H9 (cell line): ENCODE measurements around the gene MOV10. TPM values are rescaled to one million over a fixed set of nuclear protein-coding genes. Genes with fewer than 3 reads are reported as not detected.

Experiments used
- DNase-seq: peaks from one replicate; pipeline ENCODE4 v3.0.0-alpha.2; 2017
- H2AFZ ChIP-seq: one replicate; pipeline ENCODE4 v1.6.1; 2013; ENCODE audit warnings: mild to moderate bottlenecking, low read length, control low read depth, moderate library complexity
- H2AK5ac ChIP-seq: 2 replicates; pipeline ENCODE4 v1.6.1; 2013; ENCODE audit warnings: low read length, control low read depth, mixed read lengths; ENCODE audit not compliant: insufficient read length
- H2BK120ac ChIP-seq: one replicate; pipeline ENCODE4 v1.6.1; 2013; ENCODE audit warnings: low read depth, mild to moderate bottlenecking, low read length, control low read depth, inconsistent platforms; ENCODE audit not compliant: poor library complexity, severe bottlenecking
- H2BK12ac ChIP-seq: 2 replicates; pipeline ENCODE4 v1.6.1; 2013; ENCODE audit warnings: low read length, control low read depth, mixed read lengths, low read depth; ENCODE audit not compliant: insufficient read length
- H2BK15ac ChIP-seq: 2 replicates; pipeline ENCODE4 v1.6.1; 2013; ENCODE audit warnings: low read depth, low read length, control low read depth
- H2BK20ac ChIP-seq: one replicate; pipeline ENCODE4 v1.6.1; 2013; ENCODE audit warnings: low read depth, mild to moderate bottlenecking, low read length, control low read depth, inconsistent platforms; ENCODE audit not compliant: poor library complexity, severe bottlenecking
- H2BK5ac ChIP-seq: 2 replicates; pipeline ENCODE4 v1.6.1; 2013; ENCODE audit warnings: low read length, control low read depth, mixed read lengths; ENCODE audit not compliant: insufficient read length
- H3K14ac ChIP-seq: 2 replicates; pipeline ENCODE4 v1.6.1; 2013; ENCODE audit warnings: low read length, control low read depth; ENCODE audit not compliant: insufficient read depth
- H3K18ac ChIP-seq: 2 replicates; pipeline ENCODE4 v1.6.1; 2013; ENCODE audit warnings: low read depth, mild to moderate bottlenecking, mixed read lengths, low read length, control low read depth; ENCODE audit not compliant: insufficient read length
- H3K23ac ChIP-seq: 2 replicates; pipeline ENCODE4 v1.6.1; 2013; ENCODE audit warnings: low read length, control low read depth, mixed read lengths, low read depth; ENCODE audit not compliant: insufficient read length
- H3K23me2 ChIP-seq: 2 replicates; pipeline ENCODE4 v1.6.1; 2013; ENCODE audit warnings: low read depth, mild to moderate bottlenecking, mixed read lengths, low read length, control low read depth; ENCODE audit not compliant: insufficient read length, poor library complexity, severe bottlenecking
- H3K27ac ChIP-seq: 2 replicates; pipeline ENCODE4 v1.5.1; 2013; ENCODE audit warnings: low read length, control low read depth, mixed read lengths, low read depth; ENCODE audit not compliant: insufficient read length
- H3K27me3 ChIP-seq: 2 replicates; pipeline ENCODE4 v1.6.1; 2013; ENCODE audit warnings: low read length, control low read depth, inconsistent platforms; ENCODE audit not compliant: insufficient read depth
- H3K4ac ChIP-seq: 2 replicates; pipeline ENCODE4 v1.6.1; 2013; ENCODE audit warnings: low read depth, mild to moderate bottlenecking, control low read depth, inconsistent platforms, low read length, moderate library complexity
- H3K4me1 ChIP-seq: 2 replicates; pipeline ENCODE4 v1.6.1; 2013; ENCODE audit warnings: low read length, control low read depth, inconsistent platforms; ENCODE audit not compliant: insufficient read depth
- H3K4me2 ChIP-seq: 2 replicates; pipeline ENCODE4 v1.6.1; 2013; ENCODE audit warnings: low read length, control low read depth, mixed read lengths; ENCODE audit not compliant: insufficient read length, insufficient read depth
- H3K56ac ChIP-seq: 2 replicates; pipeline ENCODE4 v1.6.1; 2013; ENCODE audit warnings: low read depth, mild to moderate bottlenecking, mixed read lengths, low read length, control low read depth; ENCODE audit not compliant: insufficient read length
- H3K79me1 ChIP-seq: 2 replicates; pipeline ENCODE4 v1.6.1; 2013; ENCODE audit warnings: low read depth, mild to moderate bottlenecking, moderate library complexity, low read length, control low read depth, inconsistent platforms; ENCODE audit not compliant: insufficient read depth, poor library complexity, severe bottlenecking
- H3K79me2 ChIP-seq: 2 replicates; pipeline ENCODE4 v1.6.1; 2013; ENCODE audit warnings: low read length, control low read depth, inconsistent platforms; ENCODE audit not compliant: insufficient read depth
- H3K9ac ChIP-seq: 2 replicates; pipeline ENCODE4 v1.6.1; 2013; ENCODE audit warnings: low read length, control low read depth, mixed read lengths; ENCODE audit not compliant: insufficient read length; ENCODE audit errors: extremely low read depth
- H3K9me3 ChIP-seq: one replicate; pipeline ENCODE4 v1.6.1; 2013; ENCODE audit warnings: low read depth, low read length, inconsistent platforms; ENCODE audit not compliant: control insufficient read depth
- H3T11ph ChIP-seq: one replicate; pipeline ENCODE4 v1.6.1; 2013; ENCODE audit warnings: mild to moderate bottlenecking, low read length, control low read depth, inconsistent platforms
- H4K20me1 ChIP-seq: one replicate; pipeline ENCODE4 v1.6.1; 2013; ENCODE audit not compliant: control insufficient read depth, insufficient read length, insufficient read depth
- H4K5ac ChIP-seq: 2 replicates; pipeline ENCODE4 v1.6.1; 2013; ENCODE audit warnings: low read depth, mild to moderate bottlenecking, mixed read lengths, low read length, control low read depth; ENCODE audit not compliant: insufficient read length
- H4K8ac ChIP-seq: replicated peaks from 2 replicates; pipeline ENCODE4 v1.6.1; 2013; ENCODE audit warnings: low read length, control low read depth, mixed read lengths, low read depth; ENCODE audit not compliant: insufficient read length
- H4K91ac ChIP-seq: 2 replicates; pipeline ENCODE4 v1.6.1; 2013; ENCODE audit warnings: low read depth, mild to moderate bottlenecking, moderate library complexity, mixed read lengths, low read length, control low read depth; ENCODE audit not compliant: insufficient read length
- H3K27ac Mint-ChIP-seq, 3 experiments: 2 replicates in 2 of 3; 3 replicates in 1 of 3; pipeline ENCODE4 v1.8.0; 2020 to 2021; ENCODE audit warnings: mixed read lengths in 3 of 3, mild to moderate bottlenecking in 1 of 3, moderate library complexity in 1 of 3
- H3K27me3 Mint-ChIP-seq: 2 replicates; pipeline ENCODE4 v1.8.0; 2021; ENCODE audit warnings: low read depth, mild to moderate bottlenecking, moderate library complexity, mixed read lengths
- H3K36me3 Mint-ChIP-seq, 3 experiments: 2 replicates in 2 of 3; 3 replicates in 1 of 3; pipeline ENCODE4 v1.8.0; 2020 to 2021; ENCODE audit warnings: low read depth in 3 of 3, mixed read lengths in 3 of 3; ENCODE audit not compliant: insufficient read depth in 1 of 3
- H3K4me1 Mint-ChIP-seq, 2 experiments: 2 replicates each; pipeline ENCODE4 v1.8.0; 2020; ENCODE audit warnings: mixed read lengths in 2 of 2
- H3K4me3 Mint-ChIP-seq, 2 experiments: 2 replicates in 1 of 2; 3 replicates in 1 of 2; pipeline ENCODE4 v1.8.0; 2020 to 2021; ENCODE audit warnings: mild to moderate bottlenecking in 2 of 2, mixed read lengths in 2 of 2, moderate library complexity in 1 of 2
- H3K9me3 Mint-ChIP-seq, 2 experiments: 2 replicates in 1 of 2; 3 replicates in 1 of 2; pipeline ENCODE4 v1.8.0; 2020; ENCODE audit warnings: mild to moderate bottlenecking in 2 of 2, mixed read lengths in 2 of 2, moderate library complexity in 1 of 2
- CTCF ChIP-seq: fragments of 200-600 bp; sonication (generic); conservative IDR thresholded peaks from 3 replicates; pipeline ENCODE4 v1.8.0; 2021; ENCODE audit warnings: antibody characterized with exemption, mild to moderate bottlenecking
- WGBS: extraction: QIAGEN DNeasy Blood & Tissue Kit; methylation state at CpG from one replicate; pipeline ENCODE4 v1.1.7; 2013; ENCODE audit warnings: missing lambda C conversion rate, low lambda C conversion rate, mixed read lengths; ENCODE audit not compliant: insufficient read length; ENCODE audit errors: extremely low coverage; 5-methylcytosine and 5-hydroxymethylcytosine counted together
- total RNA-seq: library from RNA; stranded (reverse); gene quantifications from 2 replicates; pipeline ENCODE4 v1.2.1, GENCODE V29; 2021

Gene MOV10
- total RNA-seq, 1 experiment from 2014 or later, result 77.8 TPM

GRCh38 chr1:112678605-112679004, 4.1 kb downstream of the MOV10 start:
- Histone ChIP-seq H3K9me3 (no peaks in the 10 kb centered on the region), H3K4me2 (no peak overlapping the region), H3K9ac (no peak overlapping the region), H3K18ac (no peak overlapping the region), H3K27me3 (peaks cover 6% of the 10 kb centered on the region; the same call in 1 of the 2 replicates), H2BK12ac (no peak overlapping the region), H4K20me1 (no peaks in the 10 kb centered on the region), H3K4ac (no peak overlapping the region), H3K79me1 (no peaks in the 10 kb centered on the region), H3K4me1 (peaks cover 2% of the 10 kb centered on the region; the same call in 1 of the 2 replicates), H3K56ac (no peak overlapping the region), H4K8ac (no peak overlapping the region), H2BK15ac (no peak overlapping the region), H4K5ac (no peak overlapping the region), H3K27ac (no peak overlapping the region), H2BK120ac (no peak overlapping the region), H4K91ac (no peak overlapping the region), H2BK20ac (no peak overlapping the region), H3K23ac (no peak overlapping the region), H2AK5ac (no peak overlapping the region), H3T11ph (no peak overlapping the region), H2BK5ac (no peak overlapping the region), H3K79me2 (peaks cover 5% of the 10 kb centered on the region; the same call in 1 of the 2 replicates), H2AFZ (no peak overlapping the region), H3K23me2 (peaks cover 14% of the 10 kb centered on the region), H3K14ac (no peak overlapping the region)
- Mint-ChIP-seq H3K4me3 (no peak overlapping the region), H3K36me3 (peaks cover 3 to 23% (median 13%) of the 10 kb centered on the region in 3 experiments; a peak in 4 of 7 replicates), H3K27ac (no peak overlapping the region; a peak in 1 of 7 replicates), H3K27me3 (peaks cover 12% of the 10 kb centered on the region), H3K4me1 (peaks cover 15 to 20% of the 10 kb centered on the region in 2 experiments), H3K9me3 (no peaks in the 10 kb centered on the region)
- no peak for TF ChIP-seq CTCF
- WGBS, result no CpG with 5 or more reads among the region's 3 CpGs
- DNase-seq, result no peak
